HG03280 (cell line): Measurements from ENCODE around the gene SLC37A1.

Experiments
- ATAC-seq: cut with Tn5 transposase; IDR thresholded peaks from one replicate; pipeline ENCODE4 v1.9.1; 2021; ENCODE audit warnings: mild to moderate bottlenecking, moderate library complexity; ENCODE audit not compliant: unreplicated experiment

The SLC37A1 gene

GRCh38 chr21:42591170-42591869 lies 77.7 kb downstream of the SLC37A1 start:
- ATAC-seq, result no peak

- no peak for ATAC-seq
Measured at GRCh38 chr21:42592156-42592820, 78.6 kb downstream of the SLC37A1 start.

GRCh38 chr21:42593007-42593814 lies 79.6 kb downstream of the SLC37A1 start:
- ATAC-seq, result no peak

GRCh38 chr21:42594616-42595282 lies 81.1 kb downstream of the SLC37A1 start:
- ATAC-seq, result no peak

GRCh38 chr21:42595283-42596187 lies 81.9 kb downstream of the SLC37A1 start:
- ATAC-seq, result no peak

- no peak for ATAC-seq
Measured at GRCh38 chr21:42596657-42597056, 83.0 kb downstream of the SLC37A1 start.

- no peak for ATAC-seq
Measured at GRCh38 chr21:42597487-42598158, 84.0 kb downstream of the SLC37A1 start.

GRCh38 chr21:42598159-42598735 lies 84.6 kb downstream of the SLC37A1 start:
- no peak for ATAC-seq

- no peak for ATAC-seq
Measured at GRCh38 chr21:42599486-42599885, 85.8 kb downstream of the SLC37A1 start.

- ATAC-seq, result no peak
Measured at GRCh38 chr21:42599962-42600361, 86.3 kb downstream of the SLC37A1 start.

- no peak for ATAC-seq
Measured at GRCh38 chr21:42601656-42602055, 88.0 kb downstream of the SLC37A1 start.

- ATAC-seq, result no peak
Measured at GRCh38 chr21:42607102-42607501, 93.5 kb downstream of the SLC37A1 start.

GRCh38 chr21:42607525-42608102 lies 94.0 kb downstream of the SLC37A1 start:
- no peak for ATAC-seq

GRCh38 chr21:42608446-42608845 lies 94.8 kb downstream of the SLC37A1 start:
- no peak for ATAC-seq

- ATAC-seq, result no peak
Measured at GRCh38 chr21:42609811-42610210, 96.2 kb downstream of the SLC37A1 start.

GRCh38 chr21:42611852-42612251 lies 98.2 kb downstream of the SLC37A1 start:
- ATAC-seq, result no peak

- ATAC-seq, result no peak
Measured at GRCh38 chr21:42612390-42612789, 98.7 kb downstream of the SLC37A1 start.

- ATAC-seq, result no peak
Measured at GRCh38 chr21:42613756-42614155, 100.1 kb downstream of the SLC37A1 start.

GRCh38 chr21:42614396-42614795 lies 100.7 kb downstream of the SLC37A1 start:
- ATAC-seq, result no peak
